Kidney glomerular epithelial cell (primary cell): ENCODE results near the gene PALD1.

Source experiments
- DNase-seq: peaks from one replicate; lab custom pipeline; 2025; lab: John Stamatoyannopoulos, UW

PALD1 gene

DNA sequence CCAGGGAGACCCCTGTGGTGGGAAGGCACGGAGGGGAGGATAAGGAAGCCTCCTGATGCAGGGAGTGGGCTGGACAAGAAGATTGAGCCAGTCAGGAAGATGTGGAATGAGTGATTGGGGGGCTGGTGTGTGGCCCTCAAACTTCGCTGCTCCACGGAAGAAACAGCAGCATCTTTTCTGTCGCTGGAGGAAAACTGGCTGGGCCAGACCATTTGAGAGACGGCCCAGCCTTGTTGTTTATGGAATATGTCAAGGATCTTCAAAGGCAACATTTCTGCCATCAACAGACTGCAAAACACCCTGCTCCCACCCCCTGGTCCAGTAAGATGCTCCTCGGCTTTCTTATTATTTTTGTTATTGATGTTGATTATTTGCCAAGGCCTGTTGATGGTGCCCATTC is 29.4 kb downstream of the PALD1 start:
- DNase-seq = no peak

- DNase-seq = no peak
Observed at GRCh38 chr10:70508912-70509756, 30.6 kb downstream of the PALD1 start.

DNA sequence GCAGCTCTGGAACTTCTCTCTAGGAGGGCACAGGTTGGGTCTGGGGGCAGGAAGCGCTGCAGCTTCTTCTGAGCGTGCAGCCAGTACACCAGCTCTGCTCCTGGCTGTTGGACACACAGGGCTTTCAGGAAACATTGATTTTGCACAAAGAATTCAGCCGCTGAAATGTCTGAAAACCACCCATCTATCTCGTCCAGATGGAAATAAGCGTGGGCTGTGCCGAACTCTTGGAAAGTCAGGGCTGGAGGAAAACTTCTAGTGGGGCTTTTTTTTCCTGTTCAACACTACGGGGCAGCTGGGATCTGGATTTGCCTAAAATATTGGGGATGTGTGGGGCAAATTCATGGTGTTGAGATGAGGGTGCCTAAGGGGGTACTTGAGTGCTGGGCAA is 31.2 kb downstream of the PALD1 start:
- no peak for DNase-seq

DNA sequence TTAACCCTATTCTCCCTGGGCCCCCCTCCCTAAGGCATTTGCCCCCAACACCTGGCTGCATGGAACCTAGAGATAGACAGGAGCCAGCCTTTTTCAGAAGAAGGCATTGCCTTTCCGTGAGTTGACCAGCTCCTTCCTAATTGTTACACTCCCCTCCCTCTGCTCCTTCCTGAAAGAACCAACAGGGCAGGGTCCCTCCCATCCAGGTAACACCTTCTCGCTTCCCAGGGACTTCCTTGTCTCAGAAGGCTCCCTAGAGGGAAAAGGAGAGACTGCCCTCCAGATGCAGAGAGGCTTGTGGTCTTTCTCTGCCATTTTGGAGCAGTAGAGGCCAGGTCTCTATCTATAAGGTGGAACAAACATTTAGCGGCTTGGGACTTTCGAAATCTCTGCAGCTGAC is 31.9 kb downstream of the PALD1 start:
- no peak for DNase-seq

- no peak for DNase-seq
Observed at GRCh38 chr10:70510904-70511303, 32.3 kb downstream of the PALD1 start.

- DNase-seq = no peak
Observed at GRCh38 chr10:70512149-70512639, 33.6 kb downstream of the PALD1 start.

DNA sequence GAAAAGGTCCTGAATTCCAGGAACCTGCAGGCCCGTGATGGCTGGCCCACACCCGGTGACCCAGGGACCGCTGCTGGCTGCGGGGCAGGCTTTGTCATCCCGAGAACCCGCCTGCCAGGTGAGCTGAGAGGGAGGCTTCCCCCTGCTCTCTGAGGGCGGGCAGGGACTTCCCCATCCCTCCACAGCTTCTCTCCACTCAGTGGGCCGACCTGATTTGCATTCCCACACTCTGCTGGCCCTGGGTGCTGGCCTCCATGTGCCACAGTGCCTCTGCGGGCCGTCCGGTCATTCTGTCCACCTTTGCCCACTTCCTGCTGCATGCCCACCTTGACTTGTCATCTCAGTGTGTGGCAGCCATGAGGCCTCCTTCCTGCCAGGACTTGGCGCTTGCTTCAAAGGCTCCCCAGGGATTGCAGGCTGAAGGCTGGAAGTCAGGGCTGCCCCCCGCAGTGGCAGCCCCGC is 35.3 kb downstream of the PALD1 start:
- no peak for DNase-seq

GRCh38 chr10:70514591-70514990 is 36.0 kb downstream of the PALD1 start:
- no peak for DNase-seq

DNA sequence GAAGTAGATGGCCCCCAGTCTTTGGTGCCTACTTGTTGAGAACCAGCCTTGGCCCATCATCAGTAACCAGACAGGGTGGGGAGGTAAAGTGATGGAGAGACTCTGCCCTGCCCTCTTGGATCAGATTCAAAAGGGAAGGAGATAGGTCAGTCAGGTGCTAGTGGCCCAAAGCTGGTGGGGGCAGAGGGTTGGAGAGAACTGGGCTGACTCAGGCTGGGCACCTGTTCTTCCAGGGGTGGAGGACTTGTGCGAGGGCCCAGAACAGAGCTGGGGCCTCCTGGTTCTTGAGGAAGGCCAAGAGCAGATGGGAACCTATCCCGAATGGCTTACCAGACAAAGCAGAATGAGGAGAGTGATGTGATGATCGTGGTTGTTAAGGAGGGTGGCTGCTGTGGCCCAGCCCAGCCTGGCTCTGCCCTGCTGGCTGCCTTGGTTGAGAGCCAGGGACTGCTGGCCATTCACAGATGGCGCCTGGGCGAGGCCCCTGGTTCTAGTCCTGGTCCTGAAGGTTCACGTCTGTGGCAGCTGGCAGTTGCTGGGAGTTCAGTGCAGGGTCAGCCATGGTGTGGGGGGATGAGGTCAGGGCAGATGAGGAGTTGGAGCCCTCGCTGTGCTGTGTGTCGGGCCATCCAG is 36.6 kb downstream of the PALD1 start:
- DNase-seq = no peak

DNA sequence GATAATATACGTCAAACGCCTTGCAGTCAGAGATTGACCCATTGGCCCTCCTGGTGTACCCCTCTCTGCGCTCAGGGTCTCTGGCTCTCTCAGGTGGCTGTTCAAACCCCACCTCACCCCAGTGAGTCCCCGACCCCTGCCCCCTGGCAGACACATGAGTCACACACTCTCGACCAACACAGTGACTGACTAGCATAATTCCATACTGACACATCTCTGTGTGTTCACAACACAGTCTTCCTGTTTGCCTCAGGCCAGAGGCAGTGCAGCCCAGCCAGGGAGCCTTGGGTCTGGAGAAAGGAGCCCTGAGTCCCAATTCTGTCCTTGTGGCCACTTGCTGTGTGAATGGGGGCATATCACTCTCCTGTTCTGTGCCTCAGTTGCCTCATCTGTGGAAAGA is 40.1 kb downstream of the PALD1 start:
- DNase-seq = peak; percentile 14

DNA sequence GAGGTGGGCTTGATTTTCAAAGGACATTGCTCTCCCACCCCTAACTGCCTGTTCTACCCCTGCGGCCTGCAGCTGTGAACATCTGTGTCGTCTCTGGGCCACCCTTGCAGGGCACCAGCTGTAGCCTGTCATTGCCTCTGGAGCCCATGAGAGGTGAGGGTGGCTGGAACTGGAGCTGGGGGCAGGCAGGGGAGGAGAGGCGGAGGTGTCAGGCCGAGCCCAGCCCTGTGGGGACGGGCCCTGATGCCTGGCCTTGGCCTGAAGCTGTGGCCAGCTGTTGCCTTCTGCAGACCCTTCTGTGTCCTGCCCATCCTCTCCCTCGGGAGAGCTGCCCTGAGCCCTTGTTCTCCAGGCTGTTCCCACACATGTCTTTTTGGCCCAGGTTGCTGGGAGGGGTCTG is 44.5 kb downstream of the PALD1 start:
- DNase-seq = no peak

DNA sequence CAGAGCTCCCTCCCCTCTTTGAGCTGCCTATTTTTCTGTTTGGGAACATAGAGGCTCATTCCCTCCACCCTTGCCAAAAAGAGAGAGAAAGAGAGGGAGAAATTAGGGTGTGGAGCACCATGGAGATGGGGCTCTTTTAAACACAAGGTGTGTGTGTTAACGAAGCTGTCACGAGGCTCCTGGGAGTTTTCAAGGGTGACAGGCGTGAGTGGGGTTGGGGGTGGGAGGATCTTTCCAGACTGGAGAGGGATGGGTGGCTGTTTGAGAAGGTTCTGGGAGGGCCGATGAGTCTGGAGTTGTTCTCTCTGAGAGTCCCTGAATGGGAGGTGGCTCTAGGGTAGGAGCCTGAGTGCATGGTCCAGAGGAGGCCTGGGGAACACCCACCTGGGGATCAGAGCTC is 45.0 kb downstream of the PALD1 start:
- no peak for DNase-seq

- no peak for DNase-seq
Observed at GRCh38 chr10:70528314-70528713, 49.7 kb downstream of the PALD1 start.

DNA sequence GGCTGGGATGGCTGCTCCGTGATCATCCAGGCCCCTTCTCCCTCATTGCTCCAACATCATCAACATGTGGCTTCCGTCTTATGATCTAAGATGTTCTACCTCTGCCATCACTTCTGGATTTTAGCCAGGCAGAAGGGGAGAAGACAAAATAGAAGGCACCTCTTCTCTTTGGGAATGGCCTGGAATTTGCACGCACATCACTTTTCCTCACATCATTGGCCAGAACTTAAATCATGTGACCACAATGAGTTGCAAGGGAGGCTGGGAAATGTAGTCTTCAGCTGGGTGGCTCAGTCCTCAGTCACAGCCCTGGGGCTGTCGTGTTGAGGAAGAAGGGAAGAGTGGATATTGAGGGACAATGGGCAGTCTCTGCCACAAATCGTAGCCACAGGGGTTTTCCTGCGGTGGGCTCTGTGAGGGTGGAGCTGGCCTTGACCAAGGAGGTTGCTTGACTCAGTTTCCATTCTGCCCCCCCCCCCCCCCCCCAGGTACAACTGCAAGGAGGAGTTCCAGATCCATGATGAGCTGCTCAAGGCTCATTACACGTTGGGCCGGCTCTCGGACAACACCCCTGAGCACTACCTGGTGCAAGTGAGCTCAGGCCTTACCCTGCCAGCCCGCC is 50.3 kb downstream of the PALD1 start:
- DNase-seq = peak; percentile 39

- no peak for DNase-seq
Observed at GRCh38 chr10:70529848-70530247, 51.3 kb downstream of the PALD1 start.

DNA sequence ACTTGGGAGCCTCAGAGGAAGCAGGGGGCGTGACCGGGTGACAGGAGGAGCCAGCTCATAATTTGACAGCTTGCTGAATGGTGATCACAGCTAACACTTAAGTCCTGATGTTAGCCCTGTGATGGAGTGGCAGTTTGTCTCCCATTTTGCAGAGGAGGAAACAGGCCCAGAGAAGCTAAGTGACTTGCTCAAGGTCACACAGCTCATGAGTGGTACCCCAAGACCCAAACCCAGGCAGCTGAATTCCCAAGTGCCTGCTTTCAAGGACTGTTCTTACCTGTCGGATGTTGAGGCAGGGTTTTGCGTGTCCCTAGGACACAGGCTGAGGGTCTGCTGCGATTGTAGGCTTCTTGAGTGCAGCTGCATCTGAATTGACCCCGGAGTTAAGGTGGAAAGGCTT is 51.7 kb downstream of the PALD1 start:
- DNase-seq = no peak

GRCh38 chr10:70532554-70533188 is 54.1 kb downstream of the PALD1 start:
- no peak for DNase-seq

DNA sequence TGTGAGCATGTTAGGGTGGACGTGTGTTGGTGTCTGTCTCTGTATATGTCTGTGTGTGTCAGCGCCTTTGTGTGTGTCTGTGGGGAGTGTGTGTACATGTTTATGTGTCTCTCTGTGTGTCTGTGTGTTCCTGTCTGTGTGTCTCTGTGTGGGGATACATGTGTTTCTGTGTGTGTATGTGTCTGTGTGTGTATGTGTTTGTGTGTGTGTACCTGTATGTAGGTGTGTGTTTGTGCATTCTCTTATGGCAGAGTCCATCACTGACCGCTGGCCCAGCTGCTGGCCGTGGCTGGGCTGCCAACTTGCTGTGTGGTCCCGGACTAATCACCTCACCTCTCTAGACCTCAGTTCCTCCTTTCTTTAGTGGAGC is 54.6 kb downstream of the PALD1 start:
- no peak for DNase-seq

DNA sequence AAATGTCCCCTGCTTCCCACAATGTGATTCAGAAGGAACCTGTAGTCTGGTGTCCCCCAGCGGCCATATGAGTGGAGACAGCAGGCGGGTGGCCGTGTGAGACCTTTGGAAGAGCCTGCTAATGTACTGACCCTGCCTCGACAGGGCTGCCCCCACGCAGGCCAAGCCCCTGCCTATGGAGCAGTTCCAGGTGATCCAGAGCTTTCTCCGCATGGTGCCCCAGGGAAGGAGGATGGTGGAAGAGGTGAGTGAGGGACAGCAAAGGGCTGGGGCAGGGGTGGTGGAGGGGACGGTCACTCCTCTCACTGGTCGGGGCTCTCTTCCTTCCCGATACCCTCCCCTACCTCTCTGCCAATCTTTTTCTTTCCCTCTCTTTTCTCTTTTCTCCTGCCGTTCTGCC is 55.7 kb downstream of the PALD1 start:
- no peak for DNase-seq

DNA sequence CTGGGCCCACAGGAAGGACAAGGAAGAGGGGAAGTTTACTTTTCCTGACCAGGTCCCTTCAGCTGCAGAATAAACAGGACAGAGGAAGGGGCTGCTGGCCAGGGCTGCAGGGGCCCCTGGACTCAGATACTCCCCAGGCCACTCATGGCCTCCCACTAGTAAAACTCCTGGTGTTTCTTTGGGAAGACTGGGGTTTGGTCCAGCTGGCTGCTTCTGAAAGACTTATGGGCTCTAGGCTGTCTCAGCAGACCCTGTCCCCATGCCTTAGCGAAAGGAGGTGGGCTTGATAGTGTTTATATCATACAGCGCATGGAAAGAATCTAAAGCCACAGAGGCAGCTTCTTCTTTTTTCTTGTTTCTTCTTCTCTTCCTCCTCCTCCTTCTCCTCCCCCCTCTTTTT is 56.4 kb downstream of the PALD1 start:
- DNase-seq = no peak

DNA sequence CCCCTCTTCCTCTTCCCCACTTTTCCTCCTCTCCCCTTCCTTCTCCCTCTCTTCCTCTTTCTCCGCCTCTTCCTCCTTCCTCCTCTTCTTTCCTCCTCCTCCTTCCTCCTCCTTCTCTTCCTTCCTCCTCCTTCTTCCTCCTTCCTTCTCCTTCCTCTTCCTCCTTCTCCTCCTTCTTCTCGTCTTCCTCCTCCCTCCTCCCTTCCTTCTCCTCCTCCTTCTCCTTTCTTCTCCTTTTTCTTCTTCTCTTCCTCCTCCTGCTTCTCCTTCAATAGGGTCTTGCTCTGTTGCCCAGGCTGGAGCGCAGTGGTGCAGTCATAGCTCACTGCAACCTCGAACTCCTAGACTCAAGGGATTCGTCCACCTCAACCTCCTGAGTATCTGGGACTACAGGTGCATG is 56.9 kb downstream of the PALD1 start:
- DNase-seq = no peak

DNA sequence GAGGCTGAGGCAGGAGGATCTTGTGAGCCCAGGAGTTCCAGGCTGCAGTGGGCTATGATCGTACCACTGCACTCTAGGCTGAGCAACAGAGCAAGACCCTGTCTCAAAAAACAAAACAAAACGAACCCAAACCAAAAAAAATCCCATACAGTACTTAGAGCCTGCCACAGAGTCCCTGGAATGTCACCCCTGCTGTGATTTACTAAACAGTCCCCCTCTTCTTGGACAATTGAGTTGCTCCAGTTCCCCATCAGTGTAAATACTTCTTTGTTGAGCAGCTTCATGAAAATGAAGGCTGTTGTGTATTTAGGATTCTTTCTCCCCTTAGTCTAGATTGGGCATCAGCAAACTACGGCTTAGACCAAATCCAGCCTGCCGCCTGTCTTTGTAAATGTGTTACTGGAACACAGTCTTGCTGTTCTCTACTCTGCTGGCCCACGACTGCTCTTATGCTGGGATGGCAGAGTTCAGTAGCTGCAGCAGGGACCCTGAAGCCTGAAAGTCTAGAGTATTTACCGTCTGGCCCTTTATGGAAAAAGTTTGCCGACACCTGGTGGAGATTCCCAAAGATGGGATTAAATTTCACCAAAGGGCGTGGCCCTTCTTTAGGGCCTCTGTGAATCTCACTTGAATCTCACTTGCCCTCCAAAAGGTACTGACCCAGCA is 57.8 kb downstream of the PALD1 start:
- DNase-seq = no peak
